Panc1 (cell line): ENCODE results near the gene UPF1. TPM values are rescaled to one million over a fixed set of nuclear protein-coding genes. Genes with fewer than 3 reads are reported as not detected.

Experiments
- ATAC-seq: fragments of 200-7000 bp; cut with Tn5 transposase; 2 replicates; pipeline ENCODE4 v1.9.1; 2020; ENCODE audit warnings: mild to moderate bottlenecking, moderate library complexity
- BruUV-seq: library from RNA; stranded (reverse); fragments of 400-500 nt; replicated peaks from 2 replicates; lab custom pipeline; 2021; lab: Mats Ljungman, UMichigan
- CTCF ChIA-PET: fragments of 300-600 bp; sonication (Branson Sonifier 250); formaldehyde crosslinking; loops from one replicate; lab custom pipeline; 2022; ENCODE audit warnings: antibody characterized with exemption; lab: Charles Lee
- POLR2A ChIA-PET: fragments of 300-600 bp; sonication (Branson Sonifier 250); formaldehyde crosslinking; loops from one replicate; lab custom pipeline; 2022; ENCODE audit warnings: antibody characterized with exemption; lab: Charles Lee
- DNase-seq: peaks from one replicate; pipeline ENCODE4 v3.0.0-alpha.2; 2010; ENCODE audit warnings: low read depth, low spot score
- H3K27ac ChIP-seq: 2 replicates; pipeline ENCODE4 v1.5.1; 2011; ENCODE audit warnings: mild to moderate bottlenecking, low read length, inconsistent platforms
- H3K27me3 ChIP-seq: fragments of 200-500 bp; sonication (Bioruptor generic); 2 replicates; pipeline ENCODE4 v1.6.0; 2014; ENCODE audit warnings: low read length, inconsistent platforms; ENCODE audit not compliant: control insufficient read depth, insufficient read depth
- H3K36me3 ChIP-seq: fragments of 200-500 bp; sonication (Bioruptor generic); 2 replicates; pipeline ENCODE4 v1.5.1; 2014; ENCODE audit warnings: inconsistent platforms, mild to moderate bottlenecking, low read length, moderate library complexity; ENCODE audit not compliant: control insufficient read depth, insufficient read depth
- H3K4me1 ChIP-seq: 2 replicates; pipeline ENCODE4 v1.5.1; 2011; ENCODE audit warnings: inconsistent platforms, mild to moderate bottlenecking, low read length, moderate library complexity; ENCODE audit not compliant: control insufficient read depth, insufficient read depth
- H3K4me3 ChIP-seq, 2 experiments: 2 replicates each; pipeline ENCODE4 v1.5.1; 2011 to 2012; ENCODE audit warnings: low read depth in 2 of 2, low read length in 2 of 2, mild to moderate bottlenecking in 2 of 2, inconsistent platforms in 1 of 2, moderate library complexity in 1 of 2
- H3K9me3 ChIP-seq: fragments of 200-500 bp; sonication (Bioruptor generic); 2 replicates; pipeline ENCODE4 v1.5.1; 2014; ENCODE audit warnings: low read depth, mild to moderate bottlenecking, inconsistent platforms, low read length, moderate library complexity; ENCODE audit not compliant: control insufficient read depth, insufficient read depth
- POLR2AphosphoS5 ChIP-seq: IDR thresholded peaks from 2 replicates; pipeline ENCODE4 v1.6.1; 2012; ENCODE audit warnings: mild to moderate bottlenecking, low read depth, low read length, moderate library complexity
- SIN3A ChIP-seq: IDR thresholded peaks from 2 replicates; pipeline ENCODE4 v1.6.1; 2012; ENCODE audit warnings: low read depth, mild to moderate bottlenecking, low read length, moderate library complexity, borderline replicate concordance; ENCODE audit not compliant: insufficient read depth
- TCF7L2 ChIP-seq: IDR thresholded peaks from 2 replicates; pipeline ENCODE4 v1.6.1; 2011; ENCODE audit warnings: mild to moderate bottlenecking, low read depth, low read length, inconsistent platforms
- in situ Hi-C: cut with HindIII; loops from 2 replicates; pipeline ENCODE4 v1.10.0; 2016; ENCODE audit warnings: low sequenced_read_pairs, low pct_unique_long_range_greater_than_20kb
- intact Hi-C: fragments of 100-400 bp; cut with micrococcal nuclease; formaldehyde crosslinking; loops from one replicate; pipeline ENCODE4 v1.10.0; 2022; ENCODE audit not compliant: unreplicated experiment
- total RNA-seq: library from RNA; stranded (reverse); gene quantifications from one replicate; pipeline ENCODE4 v1.2.1, GENCODE V29; 2021; ENCODE audit not compliant: unreplicated experiment
- TF ChIP-seq, protein P1 (sequence below), 2 experiments: IDR thresholded peaks; 2 replicates each; pipeline ENCODE4 v1.6.1; 2011 to 2012; ENCODE audit warnings: low read depth in 2 of 2, control low read depth in 1 of 2, low read length in 1 of 2, mild to moderate bottlenecking in 1 of 2, moderate library complexity in 1 of 2; ENCODE audit not compliant: insufficient read depth in 1 of 2
- TF ChIP-seq, protein P2 (sequence below): fragments of 450-650 bp; IDR thresholded peaks from 2 replicates; pipeline ENCODE4 v1.5.1; 2017; ENCODE audit warnings: mild to moderate bottlenecking

The UPF1 gene
- total RNA-seq, 1 experiment from 2014 or later: 62.2 TPM

DNA sequence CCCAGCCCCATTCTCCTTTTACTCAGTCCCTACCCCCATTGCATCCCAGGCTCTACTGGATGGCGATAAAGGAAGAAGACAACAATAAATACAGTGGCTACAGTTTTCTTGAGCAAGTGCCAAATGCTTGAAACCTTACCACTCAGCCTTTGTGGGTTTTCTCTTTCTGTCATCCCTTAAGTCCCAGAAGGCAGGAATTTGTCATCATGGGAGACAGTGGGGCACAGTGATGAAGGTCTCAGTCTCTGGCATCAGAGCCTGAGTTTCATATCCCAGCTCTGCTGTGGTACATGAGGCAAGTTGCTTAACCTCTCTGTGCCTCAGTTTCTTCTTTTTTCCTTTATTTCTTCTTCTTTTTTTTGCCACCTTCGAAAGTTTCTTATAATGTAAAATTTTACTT lies 35.5 kb upstream of the UPF1 start:
- BruUV-seq: no TSS peak
- no peaks in the 10 kb centered on the region for H3K9me3 ChIP-seq
- H3K4me3 ChIP-seq: no peak overlapping the region
- H3K4me1 ChIP-seq: no peaks in the 10 kb centered on the region
- no peak for ATAC-seq
- intact Hi-C loops: no loop called here
- in situ Hi-C loops: no loop called here
- no peak for DNase-seq
- POLR2A ChIA-PET: no interaction called here
- no peaks in the 10 kb centered on the region for H3K27me3 ChIP-seq
- no peaks in the 10 kb centered on the region for H3K36me3 ChIP-seq
- TF ChIP-seq SIN3A (no peak), POLR2AphosphoS5 (no peak), TCF7L2 (no peak)
- TF ChIP-seq, protein P1, sequence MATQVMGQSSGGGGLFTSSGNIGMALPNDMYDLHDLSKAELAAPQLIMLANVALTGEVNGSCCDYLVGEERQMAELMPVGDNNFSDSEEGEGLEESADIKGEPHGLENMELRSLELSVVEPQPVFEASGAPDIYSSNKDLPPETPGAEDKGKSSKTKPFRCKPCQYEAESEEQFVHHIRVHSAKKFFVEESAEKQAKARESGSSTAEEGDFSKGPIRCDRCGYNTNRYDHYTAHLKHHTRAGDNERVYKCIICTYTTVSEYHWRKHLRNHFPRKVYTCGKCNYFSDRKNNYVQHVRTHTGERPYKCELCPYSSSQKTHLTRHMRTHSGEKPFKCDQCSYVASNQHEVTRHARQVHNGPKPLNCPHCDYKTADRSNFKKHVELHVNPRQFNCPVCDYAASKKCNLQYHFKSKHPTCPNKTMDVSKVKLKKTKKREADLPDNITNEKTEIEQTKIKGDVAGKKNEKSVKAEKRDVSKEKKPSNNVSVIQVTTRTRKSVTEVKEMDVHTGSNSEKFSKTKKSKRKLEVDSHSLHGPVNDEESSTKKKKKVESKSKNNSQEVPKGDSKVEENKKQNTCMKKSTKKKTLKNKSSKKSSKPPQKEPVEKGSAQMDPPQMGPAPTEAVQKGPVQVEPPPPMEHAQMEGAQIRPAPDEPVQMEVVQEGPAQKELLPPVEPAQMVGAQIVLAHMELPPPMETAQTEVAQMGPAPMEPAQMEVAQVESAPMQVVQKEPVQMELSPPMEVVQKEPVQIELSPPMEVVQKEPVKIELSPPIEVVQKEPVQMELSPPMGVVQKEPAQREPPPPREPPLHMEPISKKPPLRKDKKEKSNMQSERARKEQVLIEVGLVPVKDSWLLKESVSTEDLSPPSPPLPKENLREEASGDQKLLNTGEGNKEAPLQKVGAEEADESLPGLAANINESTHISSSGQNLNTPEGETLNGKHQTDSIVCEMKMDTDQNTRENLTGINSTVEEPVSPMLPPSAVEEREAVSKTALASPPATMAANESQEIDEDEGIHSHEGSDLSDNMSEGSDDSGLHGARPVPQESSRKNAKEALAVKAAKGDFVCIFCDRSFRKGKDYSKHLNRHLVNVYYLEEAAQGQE (IDR thresholded peaks at IDR 0.05; ENCODE audit: insufficient read depth in 1 of 2, low read depth in 2 of 2, low read length in 1 of 2): no peak
- TF ChIP-seq, protein P2, sequence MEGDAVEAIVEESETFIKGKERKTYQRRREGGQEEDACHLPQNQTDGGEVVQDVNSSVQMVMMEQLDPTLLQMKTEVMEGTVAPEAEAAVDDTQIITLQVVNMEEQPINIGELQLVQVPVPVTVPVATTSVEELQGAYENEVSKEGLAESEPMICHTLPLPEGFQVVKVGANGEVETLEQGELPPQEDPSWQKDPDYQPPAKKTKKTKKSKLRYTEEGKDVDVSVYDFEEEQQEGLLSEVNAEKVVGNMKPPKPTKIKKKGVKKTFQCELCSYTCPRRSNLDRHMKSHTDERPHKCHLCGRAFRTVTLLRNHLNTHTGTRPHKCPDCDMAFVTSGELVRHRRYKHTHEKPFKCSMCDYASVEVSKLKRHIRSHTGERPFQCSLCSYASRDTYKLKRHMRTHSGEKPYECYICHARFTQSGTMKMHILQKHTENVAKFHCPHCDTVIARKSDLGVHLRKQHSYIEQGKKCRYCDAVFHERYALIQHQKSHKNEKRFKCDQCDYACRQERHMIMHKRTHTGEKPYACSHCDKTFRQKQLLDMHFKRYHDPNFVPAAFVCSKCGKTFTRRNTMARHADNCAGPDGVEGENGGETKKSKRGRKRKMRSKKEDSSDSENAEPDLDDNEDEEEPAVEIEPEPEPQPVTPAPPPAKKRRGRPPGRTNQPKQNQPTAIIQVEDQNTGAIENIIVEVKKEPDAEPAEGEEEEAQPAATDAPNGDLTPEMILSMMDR: no peak
- H3K27ac ChIP-seq: no peak overlapping the region
- CTCF ChIA-PET: no interaction called here

DNA sequence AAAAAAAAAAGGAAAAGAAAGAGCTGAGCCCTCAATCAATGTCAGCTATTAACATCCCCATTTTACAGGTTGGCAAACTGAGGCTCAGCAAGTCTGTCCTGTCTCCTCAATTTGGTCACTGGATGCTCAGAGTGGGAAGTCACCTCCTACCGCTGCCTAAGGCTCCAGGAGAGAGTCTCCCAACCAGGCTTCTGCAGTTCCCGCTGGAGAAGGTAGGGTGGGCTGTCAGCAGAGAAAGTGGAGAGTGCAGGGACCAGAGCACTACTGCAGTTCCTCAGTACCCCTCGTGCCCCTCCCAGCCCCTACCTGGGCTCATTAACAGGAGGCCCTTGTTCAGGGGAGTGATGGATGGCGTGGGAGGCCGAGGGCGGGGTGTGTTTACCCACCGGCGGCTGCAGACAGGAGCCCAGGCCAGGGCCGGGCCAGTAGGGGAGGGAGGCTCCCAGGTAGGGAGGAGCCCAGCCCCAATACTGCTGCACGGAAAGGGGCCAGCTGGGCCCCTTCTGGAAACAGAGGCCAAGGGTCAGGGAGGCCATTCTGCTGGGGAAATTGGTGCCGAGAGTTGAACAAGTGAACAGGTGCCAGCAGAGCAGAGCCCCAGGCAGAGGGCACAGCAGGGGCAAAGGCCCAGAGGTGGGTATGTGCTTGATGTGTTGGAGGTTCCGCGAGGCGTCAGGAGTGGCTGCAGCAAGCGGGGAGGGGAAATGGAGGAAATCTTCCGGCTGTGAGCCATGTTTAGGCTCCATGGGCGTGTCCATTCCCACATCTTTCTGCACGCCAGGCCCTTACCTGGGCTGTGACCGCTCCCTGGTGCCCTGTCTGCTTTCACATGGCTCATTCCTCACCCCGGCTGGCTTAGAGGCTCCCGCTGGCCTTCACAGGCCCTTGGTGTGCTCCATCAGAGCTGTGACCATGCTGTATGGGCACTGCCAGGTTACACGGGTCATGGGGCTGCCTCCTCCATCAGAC lies 33.1 kb upstream of the UPF1 start:
- ChIA-PET CTCF (no interaction called here), POLR2A (interaction anchor here (0.6 kb wide), 2 partner anchors 20 to 29 kb away, joined by 3 to 4 read pairs; no protein-coding TSS in a partner anchor)
- H3K36me3 ChIP-seq: no peaks in the 10 kb centered on the region
- DNase-seq (no peak), ATAC-seq (no peak)
- no peak overlapping the region for H3K4me3 ChIP-seq
- in situ Hi-C loops (no loop called here), intact Hi-C loops (no loop called here)
- TF ChIP-seq TCF7L2 (no peak), SIN3A (no peak)
- TF ChIP-seq, protein P1 (IDR thresholded peaks at IDR 0.05; ENCODE audit: insufficient read depth in 1 of 2, low read depth in 2 of 2, low read length in 1 of 2): no peak
- TF ChIP-seq, protein P2: no peak
- H3K27ac ChIP-seq: no peak overlapping the region
- H3K4me1 ChIP-seq: no peaks in the 10 kb centered on the region
- no TSS peak for BruUV-seq
- H3K27me3 ChIP-seq: no peaks in the 10 kb centered on the region
- H3K9me3 ChIP-seq: no peaks in the 10 kb centered on the region
